H9 (cell line): Measurements from ENCODE around the gene NECTIN4. TPM values are rescaled to one million over a fixed set of nuclear protein-coding genes. Genes with fewer than 3 reads are reported as not detected.
A peak's percentile ranks its signal among the peaks of the same experiment; 100 is the strongest.

Experiments used
- DNase-seq: peaks from one replicate; pipeline ENCODE4 v3.0.0-alpha.2; 2017
- H2AFZ ChIP-seq: one replicate; pipeline ENCODE4 v1.6.1; 2013; ENCODE audit warnings: mild to moderate bottlenecking, low read length, control low read depth, moderate library complexity
- H2AK5ac ChIP-seq: 2 replicates; pipeline ENCODE4 v1.6.1; 2013; ENCODE audit warnings: low read length, control low read depth, mixed read lengths; ENCODE audit not compliant: insufficient read length
- H2BK120ac ChIP-seq: one replicate; pipeline ENCODE4 v1.6.1; 2013; ENCODE audit warnings: low read depth, mild to moderate bottlenecking, low read length, control low read depth, inconsistent platforms; ENCODE audit not compliant: poor library complexity, severe bottlenecking
- H2BK12ac ChIP-seq: 2 replicates; pipeline ENCODE4 v1.6.1; 2013; ENCODE audit warnings: low read length, control low read depth, mixed read lengths, low read depth; ENCODE audit not compliant: insufficient read length
- H2BK15ac ChIP-seq: 2 replicates; pipeline ENCODE4 v1.6.1; 2013; ENCODE audit warnings: low read depth, low read length, control low read depth
- H2BK20ac ChIP-seq: one replicate; pipeline ENCODE4 v1.6.1; 2013; ENCODE audit warnings: low read depth, mild to moderate bottlenecking, low read length, control low read depth, inconsistent platforms; ENCODE audit not compliant: poor library complexity, severe bottlenecking
- H2BK5ac ChIP-seq: 2 replicates; pipeline ENCODE4 v1.6.1; 2013; ENCODE audit warnings: low read length, control low read depth, mixed read lengths; ENCODE audit not compliant: insufficient read length
- H3K14ac ChIP-seq: 2 replicates; pipeline ENCODE4 v1.6.1; 2013; ENCODE audit warnings: low read length, control low read depth; ENCODE audit not compliant: insufficient read depth
- H3K18ac ChIP-seq: 2 replicates; pipeline ENCODE4 v1.6.1; 2013; ENCODE audit warnings: low read depth, mild to moderate bottlenecking, mixed read lengths, low read length, control low read depth; ENCODE audit not compliant: insufficient read length
- H3K23ac ChIP-seq: 2 replicates; pipeline ENCODE4 v1.6.1; 2013; ENCODE audit warnings: low read length, control low read depth, mixed read lengths, low read depth; ENCODE audit not compliant: insufficient read length
- H3K23me2 ChIP-seq: 2 replicates; pipeline ENCODE4 v1.6.1; 2013; ENCODE audit warnings: low read depth, mild to moderate bottlenecking, mixed read lengths, low read length, control low read depth; ENCODE audit not compliant: insufficient read length, poor library complexity, severe bottlenecking
- H3K27ac ChIP-seq: 2 replicates; pipeline ENCODE4 v1.5.1; 2013; ENCODE audit warnings: low read length, control low read depth, mixed read lengths, low read depth; ENCODE audit not compliant: insufficient read length
- H3K27me3 ChIP-seq: 2 replicates; pipeline ENCODE4 v1.6.1; 2013; ENCODE audit warnings: low read length, control low read depth, inconsistent platforms; ENCODE audit not compliant: insufficient read depth
- H3K4ac ChIP-seq: 2 replicates; pipeline ENCODE4 v1.6.1; 2013; ENCODE audit warnings: low read depth, mild to moderate bottlenecking, control low read depth, inconsistent platforms, low read length, moderate library complexity
- H3K4me1 ChIP-seq: 2 replicates; pipeline ENCODE4 v1.6.1; 2013; ENCODE audit warnings: low read length, control low read depth, inconsistent platforms; ENCODE audit not compliant: insufficient read depth
- H3K4me2 ChIP-seq: 2 replicates; pipeline ENCODE4 v1.6.1; 2013; ENCODE audit warnings: low read length, control low read depth, mixed read lengths; ENCODE audit not compliant: insufficient read length, insufficient read depth
- H3K56ac ChIP-seq: 2 replicates; pipeline ENCODE4 v1.6.1; 2013; ENCODE audit warnings: low read depth, mild to moderate bottlenecking, mixed read lengths, low read length, control low read depth; ENCODE audit not compliant: insufficient read length
- H3K79me1 ChIP-seq: 2 replicates; pipeline ENCODE4 v1.6.1; 2013; ENCODE audit warnings: low read depth, mild to moderate bottlenecking, moderate library complexity, low read length, control low read depth, inconsistent platforms; ENCODE audit not compliant: insufficient read depth, poor library complexity, severe bottlenecking
- H3K79me2 ChIP-seq: 2 replicates; pipeline ENCODE4 v1.6.1; 2013; ENCODE audit warnings: low read length, control low read depth, inconsistent platforms; ENCODE audit not compliant: insufficient read depth
- H3K9ac ChIP-seq: 2 replicates; pipeline ENCODE4 v1.6.1; 2013; ENCODE audit warnings: low read length, control low read depth, mixed read lengths; ENCODE audit not compliant: insufficient read length; ENCODE audit errors: extremely low read depth
- H3K9me3 ChIP-seq: one replicate; pipeline ENCODE4 v1.6.1; 2013; ENCODE audit warnings: low read depth, low read length, inconsistent platforms; ENCODE audit not compliant: control insufficient read depth
- H3T11ph ChIP-seq: one replicate; pipeline ENCODE4 v1.6.1; 2013; ENCODE audit warnings: mild to moderate bottlenecking, low read length, control low read depth, inconsistent platforms
- H4K20me1 ChIP-seq: one replicate; pipeline ENCODE4 v1.6.1; 2013; ENCODE audit not compliant: control insufficient read depth, insufficient read length, insufficient read depth
- H4K5ac ChIP-seq: 2 replicates; pipeline ENCODE4 v1.6.1; 2013; ENCODE audit warnings: low read depth, mild to moderate bottlenecking, mixed read lengths, low read length, control low read depth; ENCODE audit not compliant: insufficient read length
- H4K8ac ChIP-seq: replicated peaks from 2 replicates; pipeline ENCODE4 v1.6.1; 2013; ENCODE audit warnings: low read length, control low read depth, mixed read lengths, low read depth; ENCODE audit not compliant: insufficient read length
- H4K91ac ChIP-seq: 2 replicates; pipeline ENCODE4 v1.6.1; 2013; ENCODE audit warnings: low read depth, mild to moderate bottlenecking, moderate library complexity, mixed read lengths, low read length, control low read depth; ENCODE audit not compliant: insufficient read length
- H3K27ac Mint-ChIP-seq, 3 experiments: 2 replicates in 2 of 3; 3 replicates in 1 of 3; pipeline ENCODE4 v1.8.0; 2020 to 2021; ENCODE audit warnings: mixed read lengths in 3 of 3, mild to moderate bottlenecking in 1 of 3, moderate library complexity in 1 of 3
- H3K27me3 Mint-ChIP-seq: 2 replicates; pipeline ENCODE4 v1.8.0; 2021; ENCODE audit warnings: low read depth, mild to moderate bottlenecking, moderate library complexity, mixed read lengths
- H3K36me3 Mint-ChIP-seq, 3 experiments: 2 replicates in 2 of 3; 3 replicates in 1 of 3; pipeline ENCODE4 v1.8.0; 2020 to 2021; ENCODE audit warnings: low read depth in 3 of 3, mixed read lengths in 3 of 3; ENCODE audit not compliant: insufficient read depth in 1 of 3
- H3K4me1 Mint-ChIP-seq, 2 experiments: 2 replicates each; pipeline ENCODE4 v1.8.0; 2020; ENCODE audit warnings: mixed read lengths in 2 of 2
- H3K4me3 Mint-ChIP-seq, 2 experiments: 2 replicates in 1 of 2; 3 replicates in 1 of 2; pipeline ENCODE4 v1.8.0; 2020 to 2021; ENCODE audit warnings: mild to moderate bottlenecking in 2 of 2, mixed read lengths in 2 of 2, moderate library complexity in 1 of 2
- H3K9me3 Mint-ChIP-seq, 2 experiments: 2 replicates in 1 of 2; 3 replicates in 1 of 2; pipeline ENCODE4 v1.8.0; 2020; ENCODE audit warnings: mild to moderate bottlenecking in 2 of 2, mixed read lengths in 2 of 2, moderate library complexity in 1 of 2
- CTCF ChIP-seq: fragments of 200-600 bp; sonication (generic); conservative IDR thresholded peaks from 3 replicates; pipeline ENCODE4 v1.8.0; 2021; ENCODE audit warnings: antibody characterized with exemption, mild to moderate bottlenecking
- WGBS: extraction: QIAGEN DNeasy Blood & Tissue Kit; methylation state at CpG from one replicate; pipeline ENCODE4 v1.1.7; 2013; ENCODE audit warnings: missing lambda C conversion rate, low lambda C conversion rate, mixed read lengths; ENCODE audit not compliant: insufficient read length; ENCODE audit errors: extremely low coverage; 5-methylcytosine and 5-hydroxymethylcytosine counted together
- total RNA-seq: library from RNA; stranded (reverse); gene quantifications from 2 replicates; pipeline ENCODE4 v1.2.1, GENCODE V29; 2021

NECTIN4 gene
- total RNA-seq, 1 experiment from 2014 or later, result 0.33 TPM

DNA sequence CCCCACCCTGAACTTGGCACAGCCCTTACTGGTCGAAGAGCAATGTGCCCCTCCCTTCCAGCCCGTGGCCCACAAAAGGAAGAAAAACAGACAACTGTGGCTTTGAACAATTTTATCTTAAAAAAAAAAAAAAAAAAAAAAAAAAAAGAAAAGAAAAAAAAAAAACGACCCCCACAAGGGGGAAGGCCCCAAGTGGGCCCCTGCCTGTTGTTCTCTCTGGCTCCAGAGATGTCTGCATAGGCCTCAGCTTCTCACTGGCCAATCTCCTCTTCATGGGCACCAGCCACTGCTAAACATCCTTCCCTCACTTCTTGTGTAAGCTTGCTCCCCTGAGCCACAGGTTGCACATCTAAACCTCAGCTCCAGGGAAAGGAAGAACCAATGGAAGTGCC, 50.2 kb downstream of the NECTIN4 start:
- H3K27ac Mint-ChIP-seq, result peak overlapping the region; percentile 94 to 97 (median 94); a peak in 6 of 7 replicates
- H3K56ac ChIP-seq, result no peak overlapping the region

More for the DNA sequence above, 50.2 kb downstream of the NECTIN4 start:
- Histone ChIP-seq H3K18ac (no peak overlapping the region), H4K20me1 (no peaks in the 10 kb centered on the region), H3K9ac (no peak overlapping the region), H3K79me2 (peaks cover 1% of the 10 kb centered on the region; the same call in 1 of the 2 replicates), H3K27ac (no peak overlapping the region), H2BK5ac (no peak overlapping the region), H3K23me2 (peaks cover 7% of the 10 kb centered on the region), H3K27me3 (no peaks in the 10 kb centered on the region), H3K4ac (no peak overlapping the region), H4K8ac (no peak overlapping the region), H2BK120ac (no peak overlapping the region), H4K91ac (no peak overlapping the region), H3K14ac (no peak overlapping the region), H3K23ac (no peak overlapping the region), H2BK15ac (no peak overlapping the region), H2AFZ (no peak overlapping the region), H3T11ph (no peak overlapping the region), H2BK12ac (no peak overlapping the region), H4K5ac (no peak overlapping the region), H3K79me1 (no peaks in the 10 kb centered on the region), H3K4me2 (peak overlapping the region; percentile 54), H3K4me1 (peaks cover 2% of the 10 kb centered on the region), H3K9me3 (no peaks in the 10 kb centered on the region), H2BK20ac (no peak overlapping the region), H2AK5ac (no peak overlapping the region)
- no peaks in the 10 kb centered on the region; a peak in 1 of 5 replicates for H3K9me3 Mint-ChIP-seq
- no peaks in the 10 kb centered on the region; the same call in 1 of the 2 replicates for H3K27me3 Mint-ChIP-seq
- peak overlapping the region; percentile 88 to 91 for H3K4me3 Mint-ChIP-seq
- TF ChIP-seq CTCF, result no peak
- H3K36me3 Mint-ChIP-seq, result peaks cover 32 to 49% (median 40%) of the 10 kb centered on the region in 3 experiments; a peak in 6 of 7 replicates
- no peak for DNase-seq
- peaks cover 20 to 38% of the 10 kb centered on the region in 2 experiments for H3K4me1 Mint-ChIP-seq
- WGBS, result no CpG with 5 or more reads among the region's 3 CpGs
